ENCODE results near the gene RRAS. TPM values are rescaled to one million over a fixed set of nuclear protein-coding genes. Genes with fewer than 3 reads are reported as not detected.
"Not testable (repeated sequence)": the region's sequence is repeated elsewhere in the genome, so short reads cannot be mapped to it uniquely, and the experiment has no call there.

Gene RRAS
- total RNA-seq, 1 experiment from 2014 or later: 190 TPM

DNA sequence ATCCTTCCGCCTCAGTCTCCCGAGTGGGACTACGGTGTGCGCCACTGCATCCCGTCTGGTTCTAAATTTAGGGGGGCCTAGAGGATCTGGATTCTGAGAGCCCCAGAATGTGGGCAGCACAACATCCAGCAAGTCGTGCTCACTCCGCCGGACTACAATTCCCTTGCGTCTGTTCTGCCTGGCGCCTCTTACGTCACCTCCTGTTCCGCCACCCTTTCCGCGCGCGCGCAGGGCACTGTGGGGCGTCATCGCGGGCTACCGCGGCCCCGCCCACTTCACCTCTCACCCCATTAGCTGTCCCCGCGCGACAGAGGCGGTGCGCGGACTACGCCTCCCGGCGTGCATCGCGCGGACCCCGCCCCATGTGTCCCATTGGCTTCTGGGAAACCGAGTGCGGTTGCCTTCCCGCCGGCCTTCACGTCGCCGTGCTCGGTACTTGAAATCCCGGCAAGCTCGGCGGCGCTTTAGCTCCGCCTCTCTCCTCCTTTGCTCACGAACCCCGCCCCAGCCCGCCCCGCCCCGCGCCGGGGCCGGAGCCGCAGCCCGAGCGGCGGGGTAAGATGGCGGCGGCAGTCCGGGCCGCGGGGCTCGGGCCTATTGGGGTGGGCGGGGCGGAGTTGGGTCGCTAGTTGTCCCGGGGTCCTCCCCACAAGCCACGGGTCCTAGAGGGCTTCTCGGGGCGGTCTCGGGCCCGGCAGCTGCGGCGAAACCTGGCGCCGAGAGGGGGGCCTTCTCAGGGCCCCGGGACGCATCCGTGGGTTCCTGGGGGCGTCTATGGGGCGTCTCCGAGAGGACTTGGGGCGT lies 1.9 kb upstream of the RRAS start, which contains the start of gene SCAF1:
Gene SCAF1, plus strand, starts transcription at position 522 of the 804 bp plus-strand sequence. CDS start 2,818 bp downstream, outside the sequence.
- in situ Hi-C loops (cut with HindIII; ENCODE audit: low pct_unique_long_range_greater_than_20kb, low sequenced_read_pairs): no loop called here
- peak; percentile 100 for DNase-seq (ENCODE audit: low read depth)

DNA sequence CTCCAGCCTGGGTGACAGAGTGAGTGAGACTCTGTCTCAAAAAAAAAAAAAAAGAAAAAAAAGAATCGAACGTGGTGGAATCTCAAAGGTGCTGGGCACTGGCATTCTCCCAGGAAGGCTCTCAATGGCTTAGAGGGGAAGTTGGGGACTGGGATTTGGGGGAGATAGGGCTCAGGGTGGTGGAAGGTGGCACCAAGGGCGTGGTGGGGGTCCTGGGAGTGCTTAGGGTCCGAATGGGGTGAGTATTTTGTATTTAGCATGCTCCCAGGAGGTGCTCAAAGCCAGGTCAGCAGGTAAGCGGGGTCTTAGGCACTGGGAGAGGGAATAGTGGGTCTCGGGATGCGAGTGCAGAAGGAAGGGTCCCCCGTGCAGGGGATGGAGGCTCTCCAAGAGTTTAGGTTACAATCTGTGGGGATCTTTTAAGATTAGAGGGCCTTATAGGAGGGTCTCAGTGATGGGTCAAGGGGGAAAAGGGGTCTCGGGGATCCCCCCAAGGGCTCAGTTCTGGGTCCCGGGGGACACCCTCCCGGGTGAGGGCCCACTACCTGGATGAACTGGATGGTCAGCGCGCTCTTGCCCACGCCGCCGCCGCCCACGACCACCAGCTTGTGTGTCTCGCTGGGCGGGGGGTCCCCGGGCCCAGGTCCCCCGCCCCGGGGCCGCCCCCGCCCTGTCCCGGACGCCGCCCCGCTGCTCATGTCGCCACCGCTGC lies 386 bp downstream of the RRAS start:
- in situ Hi-C loops (cut with HindIII; ENCODE audit: low pct_unique_long_range_greater_than_20kb, low sequenced_read_pairs): no loop called here
- peak; percentile 29 for DNase-seq (ENCODE audit: low read depth)

DNA sequence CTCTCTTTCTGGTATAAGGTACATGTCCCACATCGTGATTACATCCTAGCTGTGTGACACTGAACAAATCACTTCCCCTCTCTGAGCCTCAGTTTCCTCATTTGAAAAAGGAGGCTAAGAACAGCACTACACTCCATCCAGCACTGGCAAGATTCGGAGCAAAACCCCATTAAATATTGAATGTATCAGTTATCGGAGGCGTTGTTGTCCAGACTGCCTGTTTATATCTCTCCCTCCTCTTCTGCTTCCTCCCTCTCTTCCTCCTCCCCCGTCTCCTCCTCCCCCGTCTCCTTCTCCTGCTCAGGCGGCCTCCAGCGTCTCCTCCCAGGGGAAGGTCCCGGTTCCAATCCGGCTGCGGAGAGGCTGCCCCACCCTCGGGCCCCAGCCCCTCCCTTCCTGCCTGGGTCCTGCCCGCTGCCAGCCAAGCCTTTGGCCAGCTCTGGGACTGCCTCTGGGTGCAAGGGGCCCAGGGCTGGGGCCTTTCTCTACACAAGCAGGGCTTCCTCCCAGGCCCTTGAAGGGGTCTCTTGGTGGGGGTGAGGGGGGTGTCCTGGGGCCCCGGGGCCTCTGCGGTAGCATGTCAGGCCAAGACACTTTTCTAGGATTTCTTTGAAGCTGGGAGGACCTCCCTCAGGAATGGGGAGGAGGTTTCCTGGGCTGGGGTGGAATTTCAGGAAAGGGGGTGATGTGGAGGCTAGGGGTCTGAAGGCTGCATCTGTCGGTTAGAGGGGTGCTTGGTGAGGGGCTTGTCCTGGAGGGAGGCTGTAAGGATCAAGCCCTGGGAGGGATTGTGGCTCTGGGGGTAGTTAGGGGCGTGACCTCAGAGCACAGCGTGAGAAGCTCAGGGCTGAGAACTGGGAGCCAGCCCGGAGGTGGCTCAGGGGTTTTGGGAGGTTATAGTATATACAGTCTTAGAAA lies 1.9 kb downstream of the RRAS start:
- in situ Hi-C loops (cut with HindIII; ENCODE audit: low pct_unique_long_range_greater_than_20kb, low sequenced_read_pairs): no loop called here
- DNase-seq (ENCODE audit: low read depth): peak; percentile 79

DNA sequence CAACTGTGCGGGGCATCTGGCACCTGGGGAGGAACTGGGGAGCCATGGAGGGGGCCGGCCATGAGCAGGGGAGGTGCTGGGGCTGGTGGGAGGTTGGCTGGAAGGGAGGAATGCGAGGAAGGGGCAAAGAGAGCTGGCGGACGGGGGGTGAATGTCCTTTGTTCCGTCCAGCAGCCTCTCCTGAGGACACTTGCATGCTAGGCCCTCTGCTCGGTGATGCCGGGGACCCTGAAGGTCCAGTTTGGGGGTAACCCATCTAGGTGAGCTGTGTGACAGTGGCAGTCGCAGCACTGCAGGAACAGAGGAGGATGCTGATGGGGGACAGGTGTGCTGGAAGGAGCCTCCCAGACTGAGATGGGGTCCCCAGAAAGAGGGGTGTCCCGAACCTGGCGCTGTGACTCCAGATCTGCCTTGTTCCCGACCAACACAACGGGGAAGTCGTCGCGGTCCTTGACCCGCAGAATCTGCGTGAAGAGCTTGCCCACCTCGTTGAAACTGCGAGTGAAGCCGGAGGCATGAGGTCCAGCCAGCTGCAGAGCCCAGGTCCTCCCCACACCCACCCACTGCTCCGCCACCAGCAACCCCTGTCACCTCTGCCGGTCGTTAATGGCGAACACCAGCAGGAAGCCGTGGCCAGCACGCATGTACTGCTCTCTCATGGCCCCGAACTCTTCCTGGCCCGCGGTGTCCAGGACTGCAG lies 3.6 kb downstream of the RRAS start:
- DNase-seq (ENCODE audit: low read depth): no peak
- in situ Hi-C loops (cut with HindIII; ENCODE audit: low pct_unique_long_range_greater_than_20kb, low sequenced_read_pairs): no loop called here

DNA sequence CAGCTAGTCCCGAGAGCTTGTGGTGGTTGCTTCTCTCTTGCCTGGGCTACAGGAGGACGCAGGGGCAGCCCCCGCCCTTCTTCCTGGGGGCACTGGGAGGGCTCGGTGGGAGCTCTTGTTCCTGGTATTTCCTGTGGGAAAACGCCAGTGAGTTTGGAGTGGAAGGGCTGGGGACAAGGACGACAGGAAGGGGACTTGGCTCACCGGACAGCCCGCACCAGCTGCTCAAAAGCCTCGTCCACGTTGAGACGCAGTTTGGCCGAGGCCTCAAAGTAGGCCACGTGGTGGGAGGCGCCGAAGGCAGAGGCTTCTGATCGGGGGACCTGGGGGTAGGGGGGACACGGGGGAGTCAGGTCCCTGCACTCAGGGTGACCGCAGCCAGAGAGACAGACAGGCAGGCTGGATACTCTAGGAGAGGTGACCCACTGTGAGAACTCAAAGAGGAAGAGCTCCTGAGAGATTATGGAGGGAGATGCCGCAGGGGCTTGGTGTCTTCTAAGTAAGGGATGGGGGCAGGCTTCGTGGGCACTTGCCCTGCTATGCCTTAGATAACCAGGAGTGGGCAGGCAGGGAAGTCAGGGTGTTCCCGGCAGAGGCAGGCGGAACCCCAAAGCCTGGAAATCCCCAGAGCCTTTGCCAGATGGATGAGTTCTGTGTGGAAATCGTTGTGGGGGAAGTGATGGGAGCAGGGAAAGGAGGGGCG lies 4.3 kb downstream of the RRAS start:
- in situ Hi-C loops (cut with HindIII; ENCODE audit: low pct_unique_long_range_greater_than_20kb, low sequenced_read_pairs): no loop called here

DNA sequence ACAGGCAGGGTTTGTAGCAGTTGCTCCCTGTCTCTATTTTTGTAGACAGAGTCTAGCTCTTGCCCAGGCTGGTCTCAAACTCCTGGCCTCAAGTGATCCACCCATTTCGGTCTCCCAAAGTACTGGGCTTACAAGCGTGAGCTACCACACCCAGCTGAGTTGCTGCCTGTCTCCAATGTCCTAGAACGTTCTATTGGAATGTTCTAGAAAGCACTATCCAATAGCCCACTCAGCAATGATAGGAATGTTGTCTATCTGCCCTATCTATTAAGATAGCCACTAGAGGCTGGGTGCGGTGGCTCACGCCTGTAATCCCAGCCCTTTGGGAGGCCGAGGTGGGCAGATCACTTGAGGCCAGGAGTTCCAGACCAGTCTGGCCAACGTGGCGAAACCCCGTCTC lies 6.7 kb downstream of the RRAS start:
- DNase-seq (ENCODE audit: low read depth); in situ Hi-C loops (cut with HindIII; ENCODE audit: low pct_unique_long_range_greater_than_20kb, low sequenced_read_pairs): not testable (repeated sequence)

More for the DNA sequence above, 4.3 kb downstream of the RRAS start:
- no peak for DNase-seq (ENCODE audit: low read depth)

DNA sequence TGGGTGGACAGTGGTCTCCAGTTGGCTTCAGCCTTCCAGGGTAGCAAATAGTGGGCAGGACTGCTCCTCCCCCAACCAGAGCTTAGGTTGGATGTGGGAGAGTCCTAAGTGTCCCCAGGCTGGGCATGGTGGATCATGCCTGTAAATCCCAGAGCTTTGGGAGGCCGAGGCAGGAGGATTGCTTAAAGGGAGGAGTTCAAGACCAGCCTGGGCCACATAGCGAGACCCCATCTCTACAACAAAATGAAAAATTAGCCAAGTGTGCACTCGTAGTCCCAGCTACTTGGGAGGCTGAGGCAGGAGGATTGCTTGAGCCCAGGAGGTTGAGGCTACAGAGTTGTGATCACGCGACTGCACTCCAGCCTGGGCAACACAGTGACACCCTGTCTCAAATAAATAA lies 7.4 kb downstream of the RRAS start:
- DNase-seq (ENCODE audit: low read depth): no peak
- in situ Hi-C loops (cut with HindIII; ENCODE audit: low pct_unique_long_range_greater_than_20kb, low sequenced_read_pairs): no loop called here

DNA sequence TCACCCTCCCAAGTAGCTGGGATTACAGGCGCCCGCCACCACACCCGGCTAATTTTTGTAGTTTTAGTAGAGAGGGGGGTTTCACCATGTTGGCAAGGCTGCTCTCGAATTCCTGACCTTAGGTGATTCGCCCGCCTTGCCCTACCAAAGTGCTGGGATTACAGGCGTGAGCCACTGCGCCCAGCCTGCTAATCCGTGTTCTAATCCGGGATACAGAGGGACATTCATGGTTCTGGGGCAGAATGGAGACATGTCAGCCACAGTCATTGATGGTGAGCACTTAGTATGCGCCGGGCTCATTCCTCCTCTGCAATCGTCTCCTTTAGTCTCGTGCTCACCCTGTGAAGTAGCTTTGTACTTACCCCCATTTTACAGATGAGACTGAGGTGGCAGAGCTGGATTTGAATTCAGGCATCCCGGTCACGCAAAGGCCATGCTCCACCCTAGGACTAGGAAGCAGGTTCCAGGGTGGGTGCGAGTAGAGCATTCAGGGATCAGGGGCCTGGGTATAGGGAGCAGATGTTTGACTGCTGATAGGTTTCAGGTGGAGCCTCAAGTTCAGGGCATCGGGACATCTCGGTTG lies 8.2 kb downstream of the RRAS start:
- in situ Hi-C loops (cut with HindIII; ENCODE audit: low pct_unique_long_range_greater_than_20kb, low sequenced_read_pairs): no loop called here
- DNase-seq (ENCODE audit: low read depth): no peak

DNA sequence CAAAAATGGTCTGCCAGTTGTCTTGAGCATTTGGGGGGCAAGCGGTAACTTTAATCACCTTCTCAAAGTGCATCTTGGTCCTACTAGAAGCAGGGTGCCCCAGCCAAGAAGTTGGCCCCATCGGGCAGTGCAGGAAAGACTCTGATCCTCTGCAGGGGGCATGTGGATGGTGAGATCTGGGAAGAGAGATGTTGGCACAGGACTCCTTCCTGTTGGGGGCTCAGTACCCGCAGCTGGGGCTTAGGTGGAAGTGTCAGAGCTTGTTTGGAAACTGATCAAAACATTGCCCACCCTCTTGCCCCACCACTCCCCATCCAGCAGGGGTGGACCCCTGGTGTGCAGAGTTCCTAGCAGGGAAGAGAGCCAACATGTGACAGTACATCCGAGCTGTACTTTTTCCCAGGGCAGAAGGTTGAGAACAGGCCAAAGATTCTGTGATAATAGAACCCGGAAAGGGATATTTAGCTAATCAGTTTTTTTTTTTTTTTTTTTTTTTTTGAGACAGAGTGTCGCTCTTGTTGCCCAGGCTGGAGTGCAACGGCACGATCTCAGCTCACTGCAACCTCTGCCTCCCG lies 8.8 kb downstream of the RRAS start:
- in situ Hi-C loops (cut with HindIII; ENCODE audit: low pct_unique_long_range_greater_than_20kb, low sequenced_read_pairs): no loop called here
- no peak for DNase-seq (ENCODE audit: low read depth)

DNA sequence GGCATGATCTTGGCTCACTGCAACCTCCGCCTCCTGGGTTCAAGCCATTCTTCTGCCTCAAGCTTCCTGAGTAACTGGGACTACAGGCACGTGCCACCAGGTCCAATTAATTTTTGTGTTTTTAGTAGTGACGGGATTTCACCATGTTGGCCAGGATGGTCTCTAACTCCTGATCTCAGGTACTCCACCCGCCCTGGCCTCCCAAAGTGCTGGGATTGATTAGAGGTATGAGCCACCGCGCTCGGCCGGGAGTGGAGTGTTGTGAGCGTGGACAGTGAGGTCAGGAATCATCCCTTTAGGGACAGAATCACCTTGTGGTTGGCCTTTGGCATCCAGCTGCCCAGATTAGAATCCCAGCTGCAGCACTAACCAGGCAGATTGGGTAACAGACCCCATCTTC lies 10.3 kb downstream of the RRAS start:
- DNase-seq (ENCODE audit: low read depth): no peak
- in situ Hi-C loops (cut with HindIII; ENCODE audit: low pct_unique_long_range_greater_than_20kb, low sequenced_read_pairs): no loop called here

DNA sequence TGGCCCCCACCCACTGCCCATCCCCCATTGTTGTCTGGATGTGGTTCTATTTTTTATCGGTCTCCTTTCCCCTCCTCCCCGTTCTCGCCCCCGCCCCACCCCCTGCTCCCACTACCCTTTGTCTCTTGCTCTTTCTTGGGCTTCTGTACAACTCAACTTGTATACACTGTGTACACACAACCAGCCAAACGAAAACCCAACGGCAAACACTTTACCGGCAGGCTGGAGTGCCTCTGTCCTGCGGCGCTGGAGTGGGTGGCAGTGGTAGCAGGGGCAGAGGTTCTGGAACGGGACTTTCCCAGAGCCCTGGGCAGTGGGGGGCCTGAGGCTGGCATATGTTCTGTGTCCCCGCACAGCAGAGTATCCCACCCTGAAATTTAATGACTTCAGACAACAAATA lies 13.7 kb downstream of the RRAS start:
- in situ Hi-C loops (cut with HindIII; ENCODE audit: low pct_unique_long_range_greater_than_20kb, low sequenced_read_pairs): no loop called here
- no peak for DNase-seq (ENCODE audit: low read depth)

DNA sequence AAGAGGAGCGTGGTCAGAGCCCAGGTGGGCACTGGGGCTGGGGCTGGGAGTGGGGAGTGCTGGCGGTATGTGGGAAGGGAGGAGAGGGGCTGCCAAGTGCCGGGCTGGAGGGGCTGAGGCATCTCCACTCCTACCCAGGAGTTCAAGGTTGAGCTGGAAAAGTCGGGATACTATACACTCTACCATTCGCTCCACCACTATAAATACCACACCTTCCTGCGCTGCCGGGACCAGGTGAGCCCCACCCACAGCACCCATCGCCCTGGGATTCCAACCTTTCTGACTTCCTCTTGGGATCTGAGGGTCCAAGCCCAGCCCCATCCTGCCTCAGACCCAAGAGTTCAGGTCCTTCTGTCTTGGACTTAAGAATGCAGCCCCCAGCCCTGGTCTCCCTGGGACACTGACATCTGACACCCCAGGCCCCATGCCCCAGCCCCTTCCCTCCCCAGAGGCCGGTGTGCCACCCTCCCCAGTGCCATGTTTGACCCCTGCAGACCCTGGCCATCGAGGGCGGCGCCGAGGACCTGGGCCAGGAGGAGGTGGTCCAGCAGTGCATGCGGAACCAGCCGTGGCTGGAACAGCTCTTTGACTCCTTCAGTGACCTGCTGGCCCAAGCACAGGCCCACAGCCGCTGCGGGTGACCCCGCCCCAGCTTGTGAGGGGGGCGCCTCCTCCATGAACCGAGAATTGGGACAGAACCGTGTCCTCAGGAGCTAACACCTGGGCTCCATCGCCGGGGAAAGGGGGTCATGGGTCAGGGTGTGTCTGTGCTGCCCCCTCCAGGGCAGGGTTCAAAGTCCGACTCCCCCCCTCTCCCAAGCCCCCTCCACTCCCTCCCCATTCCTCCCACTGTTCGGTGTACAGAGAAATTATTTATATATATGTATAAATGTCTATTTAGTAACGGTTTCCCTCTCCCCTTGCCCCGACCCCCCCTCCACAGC lies 14.7 kb downstream of the RRAS start:
- no peak for DNase-seq (ENCODE audit: low read depth)
- in situ Hi-C loops (cut with HindIII; ENCODE audit: low pct_unique_long_range_greater_than_20kb, low sequenced_read_pairs): no loop called here

DNA sequence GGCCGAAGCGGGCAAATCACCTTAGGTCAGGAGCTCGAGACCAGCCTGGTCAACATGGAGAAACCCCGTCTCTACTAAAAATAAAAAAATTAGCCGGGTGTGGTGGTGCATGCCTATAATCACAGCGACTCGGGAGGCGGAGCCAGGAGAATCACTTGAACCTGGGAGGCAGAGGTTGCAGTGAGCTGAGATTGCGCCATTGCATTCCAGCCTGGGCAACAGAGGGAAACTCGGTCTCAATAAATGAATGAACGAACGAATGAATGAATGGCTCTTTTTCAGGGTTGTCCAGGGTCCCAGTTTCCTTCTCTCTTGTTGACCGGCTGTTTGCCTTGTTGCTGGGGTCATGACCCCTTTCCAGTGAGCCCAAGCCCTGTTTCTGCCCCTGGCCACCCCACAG lies 22.1 kb downstream of the RRAS start:
- DNase-seq (ENCODE audit: low read depth); in situ Hi-C loops (cut with HindIII; ENCODE audit: low pct_unique_long_range_greater_than_20kb, low sequenced_read_pairs): not testable (repeated sequence)

DNA sequence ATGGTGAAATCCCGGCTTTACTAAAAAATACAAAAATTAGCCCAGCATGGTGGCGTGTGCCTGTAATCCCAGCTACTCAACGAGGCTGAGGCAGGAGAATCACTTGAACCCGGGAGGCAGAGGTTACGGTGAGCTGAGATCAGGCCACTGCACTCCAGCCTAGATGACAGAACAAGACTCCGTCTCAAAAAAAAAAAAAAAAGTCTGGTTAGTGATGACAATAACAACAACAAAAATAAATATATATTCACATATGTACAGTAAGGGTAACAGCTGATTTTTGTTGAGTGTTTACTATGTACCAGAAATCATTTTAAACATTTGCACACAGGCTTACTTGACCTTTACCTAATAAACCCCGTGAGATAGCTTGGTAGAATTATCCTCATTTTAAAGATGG lies 23.0 kb downstream of the RRAS start:
- in situ Hi-C loops (cut with HindIII; ENCODE audit: low pct_unique_long_range_greater_than_20kb, low sequenced_read_pairs): no loop called here
- no peak for DNase-seq (ENCODE audit: low read depth)

DNA sequence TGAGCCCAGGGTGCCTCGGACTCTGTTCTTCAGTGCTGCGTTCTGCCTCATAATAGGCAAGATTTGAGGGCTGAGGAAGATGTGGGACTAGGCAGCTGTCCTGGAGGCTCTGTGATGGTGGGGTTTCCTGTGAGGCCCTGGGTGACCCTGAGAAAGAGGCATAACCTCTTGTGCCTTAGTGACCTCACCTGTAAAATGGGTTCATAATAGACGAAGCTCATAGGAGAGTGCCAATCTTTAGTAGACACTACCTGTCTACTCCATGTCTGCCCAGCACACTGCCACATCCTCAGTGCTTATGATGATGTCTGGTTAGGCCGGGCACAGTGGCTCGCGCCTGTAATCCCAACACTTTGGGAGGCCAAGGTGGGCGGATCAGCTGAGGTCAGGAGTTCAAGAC lies 23.4 kb downstream of the RRAS start:
- no peak for DNase-seq (ENCODE audit: low read depth)
- in situ Hi-C loops (cut with HindIII; ENCODE audit: low pct_unique_long_range_greater_than_20kb, low sequenced_read_pairs): no loop called here

DNA sequence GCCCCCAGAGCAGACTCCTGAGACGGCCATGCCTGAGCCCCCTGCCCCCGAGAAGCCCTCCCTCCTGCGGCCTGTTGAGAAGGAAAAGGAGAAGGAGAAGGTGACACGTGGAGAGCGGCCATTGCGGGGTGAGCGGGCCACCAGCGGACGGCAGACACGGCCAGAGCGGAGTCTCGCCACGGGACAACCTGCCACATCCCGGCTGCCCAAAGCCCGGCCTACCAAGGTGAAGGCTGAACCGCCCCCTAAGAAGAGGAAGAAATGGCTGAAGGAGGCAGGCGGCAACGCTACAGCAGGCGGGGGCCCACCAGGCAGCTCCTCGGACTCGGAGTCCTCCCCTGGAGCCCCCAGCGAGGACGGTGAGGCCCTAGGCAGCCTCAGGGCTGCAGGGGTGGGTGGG lies 24.1 kb downstream of the RRAS start:
- in situ Hi-C loops (cut with HindIII; ENCODE audit: low pct_unique_long_range_greater_than_20kb, low sequenced_read_pairs): no loop called here
- DNase-seq (ENCODE audit: low read depth): no peak
